GM12872 (cell line): ENCODE results near the gene CDH4.

Experiments used
- CTCF ChIP-seq: IDR thresholded peaks from 3 replicates; pipeline ENCODE4 v1.5.1; 2011; ENCODE audit warnings: low read depth, mild to moderate bottlenecking, low read length, moderate library complexity; ENCODE audit not compliant: insufficient read depth

The CDH4 gene

GRCh38 chr20:61733891-61734732 is 482.1 kb downstream of the CDH4 start:
- TF ChIP-seq CTCF, result no peak

GRCh38 chr20:61734733-61735502 is 482.9 kb downstream of the CDH4 start:
- TF ChIP-seq CTCF, result no peak

GRCh38 chr20:61735503-61735785 is 483.4 kb downstream of the CDH4 start:
- no peak for TF ChIP-seq CTCF

GRCh38 chr20:61736001-61736635 is 484.1 kb downstream of the CDH4 start:
- TF ChIP-seq CTCF, result no peak

GRCh38 chr20:61736751-61737310 is 484.8 kb downstream of the CDH4 start:
- no peak for TF ChIP-seq CTCF

GRCh38 chr20:61737346-61737745 is 485.3 kb downstream of the CDH4 start:
- TF ChIP-seq CTCF, result no peak

GRCh38 chr20:61737812-61738443 is 485.9 kb downstream of the CDH4 start:
- TF ChIP-seq CTCF, result no peak
